ENCODE measurements around the gene LEPROT.

DNA sequence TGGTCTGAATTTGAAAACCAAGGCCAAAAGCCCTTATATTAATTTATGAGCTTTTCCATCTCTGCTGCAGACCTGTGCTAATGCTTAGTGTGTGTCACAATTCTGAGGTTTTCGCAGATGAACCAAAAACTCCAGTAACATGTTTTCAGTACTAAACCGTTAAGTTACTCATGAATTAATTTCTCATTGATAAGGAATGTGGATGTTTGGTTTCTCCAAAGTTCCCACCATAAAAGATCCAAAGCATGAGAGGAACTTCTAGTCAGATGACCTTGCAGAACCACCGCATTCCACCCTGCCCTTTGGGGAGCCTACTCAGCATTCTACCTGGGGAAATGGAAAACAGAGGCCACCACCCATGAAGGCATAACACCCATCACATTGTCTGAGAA lies 7.5 kb upstream of the LEPROT start:
- TF ChIP-seq CTCF (IDR thresholded peaks at IDR 0.05; ENCODE audit: control extremely low read depth in 1 of 3, insufficient read depth in 1 of 3, low read depth in 1 of 3, low read length in 3 of 3): no peak
- no peak for TF ChIP-seq CBX5 (IDR thresholded peaks at IDR 0.05; ENCODE audit: low read depth, low read length)
- TF ChIP-seq CHD2 (IDR thresholded peaks at IDR 0.05; ENCODE audit: low read length): no peak
- no peak for TF ChIP-seq NRF1 (IDR thresholded peaks at IDR 0.05; ENCODE audit: low read depth, low read length)
- no peak for TF ChIP-seq CHD1 (IDR thresholded peaks at IDR 0.05; ENCODE audit: low read depth, low read length)
- TF ChIP-seq RNF2 (IDR thresholded peaks at IDR 0.05; ENCODE audit: borderline replicate concordance, low read depth, low read length, missing control alignments, poor library complexity, severe bottlenecking): no peak
- no peak for TF ChIP-seq USF2 (IDR thresholded peaks at IDR 0.05; ENCODE audit: low read length)
- no peak for TF ChIP-seq POLR2A (IDR thresholded peaks at IDR 0.05; ENCODE audit: control extremely low read depth in 1 of 2, low read depth in 2 of 2, low read length in 2 of 2)
- no peak for TF ChIP-seq TBP (IDR thresholded peaks at IDR 0.05; ENCODE audit: low read depth, low read length)
- no peak for TF ChIP-seq MAFK (IDR thresholded peaks at IDR 0.05; ENCODE audit: low read depth, low read length)

All from H1 (cell line).